ENCODE measurements around the gene SYT12.

SYT12 gene

GRCh38 chr11:67057205-67057672 lies 34.3 kb downstream of the SYT12 start:
- no peak overlapping the region for H3K4me3 ChIP-seq (ENCODE audit: low read depth, low read length)
- H3K27ac ChIP-seq = no peak overlapping the region
- no peaks in the 10 kb centered on the region for H3K9me3 ChIP-seq (ENCODE audit: severe bottlenecking)
- DNase-seq = no peak
- TF ChIP-seq CTCF (IDR thresholded peaks at IDR 0.05; ENCODE audit: low read depth, low read length) = no peak
- no peaks in the 10 kb centered on the region for H3K27me3 ChIP-seq (ENCODE audit: insufficient read depth, low read depth, severe bottlenecking)
- no peaks in the 10 kb centered on the region for H3K36me3 ChIP-seq

DNA sequence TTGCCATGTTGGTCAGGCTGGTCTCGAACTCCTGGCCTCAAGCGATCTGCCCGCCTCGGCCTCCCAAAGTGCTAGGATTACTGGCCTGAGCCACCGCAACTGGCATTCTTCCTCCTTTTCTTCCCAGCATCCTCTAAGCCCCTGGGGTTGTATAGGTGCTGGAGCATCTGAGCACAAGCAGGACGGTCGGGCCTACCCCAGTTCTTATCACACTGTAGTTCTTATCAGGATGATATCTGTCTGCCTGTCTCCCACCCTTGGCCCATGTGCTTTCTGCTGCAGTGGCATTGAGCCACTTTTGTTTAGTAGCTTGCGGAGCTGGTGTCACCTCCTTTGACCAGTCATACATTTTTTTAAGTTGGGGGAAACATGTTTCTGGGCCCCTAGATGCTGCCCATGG lies 35.6 kb downstream of the SYT12 start:
- DNase-seq = no peak
- Histone ChIP-seq H3K4me3 (ENCODE audit: low read depth, low read length) (no peak overlapping the region), H3K27me3 (ENCODE audit: insufficient read depth, low read depth, severe bottlenecking) (no peaks in the 10 kb centered on the region), H3K27ac (no peak overlapping the region), H3K36me3 (no peaks in the 10 kb centered on the region), H3K9me3 (ENCODE audit: severe bottlenecking) (no peaks in the 10 kb centered on the region)
- no peak for TF ChIP-seq CTCF (IDR thresholded peaks at IDR 0.05; ENCODE audit: low read depth, low read length)

GRCh38 chr11:67059671-67060070 lies 36.7 kb downstream of the SYT12 start:
- no peak for DNase-seq
- H3K27ac ChIP-seq = peak overlapping the region; percentile 68
- TF ChIP-seq CTCF (IDR thresholded peaks at IDR 0.05; ENCODE audit: low read depth, low read length) = no peak
- no peaks in the 10 kb centered on the region for H3K36me3 ChIP-seq
- H3K9me3 ChIP-seq (ENCODE audit: severe bottlenecking) = no peaks in the 10 kb centered on the region
- H3K4me3 ChIP-seq (ENCODE audit: low read depth, low read length) = no peak overlapping the region
- no peaks in the 10 kb centered on the region for H3K27me3 ChIP-seq (ENCODE audit: insufficient read depth, low read depth, severe bottlenecking)

DNA sequence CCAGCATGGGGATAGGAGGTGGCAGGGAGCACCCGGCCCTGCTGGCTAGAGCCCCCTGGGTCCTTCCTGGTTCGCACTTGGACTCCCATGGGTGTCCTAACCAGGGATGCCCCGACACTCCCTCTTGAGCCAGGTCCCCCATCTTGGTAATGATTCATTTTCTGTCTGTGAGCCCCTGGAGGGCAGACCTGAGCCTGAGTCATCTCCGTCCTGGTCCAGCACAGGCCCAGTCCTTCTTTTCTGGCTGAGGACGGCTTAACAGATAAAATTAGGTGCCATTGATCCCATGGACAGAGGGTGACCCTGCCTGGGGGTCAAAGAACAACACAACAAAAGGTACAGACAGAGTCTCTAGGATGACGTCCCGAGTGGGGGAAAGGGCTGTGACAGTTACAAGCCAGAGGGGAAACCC lies 37.2 kb downstream of the SYT12 start:
- no peaks in the 10 kb centered on the region for H3K36me3 ChIP-seq
- H3K27me3 ChIP-seq (ENCODE audit: insufficient read depth, low read depth, severe bottlenecking) = no peaks in the 10 kb centered on the region
- no peak overlapping the region for H3K4me3 ChIP-seq (ENCODE audit: low read depth, low read length)
- H3K27ac ChIP-seq = peak overlapping the region; percentile 68
- no peaks in the 10 kb centered on the region for H3K9me3 ChIP-seq (ENCODE audit: severe bottlenecking)
- peak; percentile 57 for DNase-seq
- peak; percentile 19; the same call in 1 of the 2 replicates for TF ChIP-seq CTCF (IDR thresholded peaks at IDR 0.05; ENCODE audit: low read depth, low read length)

- no peak for DNase-seq
- no peaks in the 10 kb centered on the region for H3K36me3 ChIP-seq
- no peaks in the 10 kb centered on the region for H3K27me3 ChIP-seq (ENCODE audit: insufficient read depth, low read depth, severe bottlenecking)
- TF ChIP-seq CTCF (IDR thresholded peaks at IDR 0.05; ENCODE audit: low read depth, low read length) = no peak
- no peak overlapping the region for H3K27ac ChIP-seq
- H3K9me3 ChIP-seq (ENCODE audit: severe bottlenecking) = no peaks in the 10 kb centered on the region
- no peak overlapping the region for H3K4me3 ChIP-seq (ENCODE audit: low read depth, low read length)
Measured at GRCh38 chr11:67062526-67063373, 39.8 kb downstream of the SYT12 start.

Measured in WERI-Rb-1 (cell line).